NT2/D1 (cell line): ENCODE results near the gene SELENOI.
"Not testable (repeated sequence)": the region's sequence is repeated elsewhere in the genome, so short reads cannot be mapped to it uniquely, and the experiment has no call there.

Experiments
- DNase-seq: peaks from one replicate; pipeline ENCODE4 v3.0.0-alpha.2; 2011; ENCODE audit warnings: low read depth, low spot score
- H3K27me3 ChIP-seq: 2 replicates; pipeline ENCODE4 v1.6.0; 2011; ENCODE audit warnings: mild to moderate bottlenecking; ENCODE audit not compliant: insufficient read length, insufficient read depth
- H3K36me3 ChIP-seq: 2 replicates; pipeline ENCODE4 v1.6.1; 2011; ENCODE audit warnings: mild to moderate bottlenecking, low read length, mixed read lengths; ENCODE audit not compliant: insufficient read depth, insufficient read length
- H3K4me1 ChIP-seq: 2 replicates; pipeline ENCODE4 v1.5.1; 2011; ENCODE audit not compliant: insufficient read depth, insufficient read length
- H3K4me3 ChIP-seq: 2 replicates; pipeline ENCODE4 v1.5.1; 2011; ENCODE audit warnings: low read depth; ENCODE audit not compliant: insufficient read length
- H3K9ac ChIP-seq: 2 replicates; pipeline ENCODE4 v1.6.0; 2011; ENCODE audit warnings: low read depth; ENCODE audit not compliant: insufficient read length
- H3K9me3 ChIP-seq: 2 replicates; pipeline ENCODE4 v1.5.1; 2011; ENCODE audit warnings: mild to moderate bottlenecking, low read length; ENCODE audit not compliant: insufficient read depth
- SUZ12 ChIP-seq: IDR thresholded peaks from 2 replicates; pipeline ENCODE4 v1.6.1; 2011; ENCODE audit not compliant: insufficient read length, insufficient read depth; ENCODE audit errors: extremely low read depth
- YY1 ChIP-seq: IDR thresholded peaks from 2 replicates; pipeline ENCODE4 v1.6.1; 2011; ENCODE audit not compliant: insufficient read length, insufficient read depth
- ZNF274 ChIP-seq: IDR thresholded peaks from 2 replicates; pipeline ENCODE4 v1.6.1; 2011; ENCODE audit warnings: mild to moderate bottlenecking, low read depth, low read length

SELENOI gene

DNA sequence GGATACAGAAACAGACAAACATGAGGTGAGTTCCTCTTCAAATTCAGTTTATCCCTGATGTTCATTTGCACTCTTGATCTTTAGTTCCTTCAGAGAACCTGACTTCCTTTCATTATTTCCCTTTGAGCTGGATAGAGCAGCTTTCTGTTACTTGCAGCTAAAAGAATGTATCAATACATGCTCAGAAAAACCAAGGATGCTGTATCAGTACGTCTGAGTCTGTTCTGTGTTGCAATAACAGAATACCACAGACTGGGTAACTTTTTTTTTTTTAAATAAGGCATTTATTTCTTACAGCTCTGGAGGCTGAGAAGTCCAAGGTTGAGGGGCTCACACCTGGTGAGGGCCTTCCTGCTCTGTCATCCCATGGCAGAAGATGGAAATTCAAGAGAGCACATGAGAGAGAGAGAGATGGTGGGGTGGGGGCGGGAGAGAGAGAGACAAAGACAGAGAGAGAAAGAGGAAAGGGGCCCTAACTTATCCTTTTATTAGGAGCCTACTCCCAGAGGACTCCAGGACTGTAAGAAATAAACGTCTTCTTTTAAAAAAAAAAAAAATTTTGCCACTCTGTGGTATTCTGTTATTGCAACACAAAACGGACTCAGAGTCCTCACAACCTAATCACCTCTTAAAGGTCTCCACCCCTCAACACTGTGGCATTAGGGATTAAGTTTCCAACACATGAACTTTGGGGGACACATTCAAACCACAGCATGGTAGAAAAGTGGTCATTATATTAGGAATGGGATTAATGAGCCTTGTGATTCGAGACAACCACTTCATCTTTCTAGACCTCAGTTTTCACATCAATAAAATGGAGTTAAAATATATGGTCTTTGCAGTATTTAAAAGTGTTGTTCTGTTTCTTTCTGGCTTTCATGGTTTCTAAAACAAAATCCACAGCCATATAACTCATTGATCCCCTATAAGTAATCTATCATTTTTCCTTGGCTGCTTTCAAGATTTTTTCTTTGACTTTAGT is 18.4 kb upstream of the SELENOI start:
- Histone ChIP-seq H3K4me1 (peaks cover 3% of the 10 kb centered on the region), H3K36me3 (no peaks in the 10 kb centered on the region), H3K9ac (no peak overlapping the region), H3K27me3 (no peaks in the 10 kb centered on the region), H3K9me3 (no peaks in the 10 kb centered on the region), H3K4me3 (no peak overlapping the region)
- no peak for DNase-seq
- TF ChIP-seq SUZ12 (no peak), ZNF274 (no peak), YY1 (no peak)

DNA sequence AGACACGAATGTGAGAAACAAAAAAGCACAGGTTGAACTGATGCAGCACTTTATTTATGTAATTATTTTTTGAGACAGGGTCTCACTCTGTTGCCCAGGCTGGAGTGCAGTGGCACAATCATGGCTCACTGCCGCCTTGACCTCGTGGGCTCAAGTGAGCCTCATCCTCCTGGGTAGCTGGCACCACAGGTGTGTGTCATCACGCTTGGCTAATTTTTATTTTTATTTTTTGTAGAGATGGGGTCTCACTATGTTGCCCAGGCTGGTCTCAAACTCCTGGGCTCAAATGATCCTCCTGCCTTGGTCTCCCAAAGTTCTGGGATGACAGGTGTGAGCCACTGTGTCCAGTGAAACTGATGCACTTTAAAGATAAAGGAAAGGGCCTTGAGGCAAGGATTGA is 16.9 kb upstream of the SELENOI start:
- H3K4me3 ChIP-seq, DNase-seq, H3K9me3 ChIP-seq, H3K4me1 ChIP-seq, H3K27me3 ChIP-seq, H3K36me3 ChIP-seq, H3K9ac ChIP-seq: not testable (repeated sequence)

DNA sequence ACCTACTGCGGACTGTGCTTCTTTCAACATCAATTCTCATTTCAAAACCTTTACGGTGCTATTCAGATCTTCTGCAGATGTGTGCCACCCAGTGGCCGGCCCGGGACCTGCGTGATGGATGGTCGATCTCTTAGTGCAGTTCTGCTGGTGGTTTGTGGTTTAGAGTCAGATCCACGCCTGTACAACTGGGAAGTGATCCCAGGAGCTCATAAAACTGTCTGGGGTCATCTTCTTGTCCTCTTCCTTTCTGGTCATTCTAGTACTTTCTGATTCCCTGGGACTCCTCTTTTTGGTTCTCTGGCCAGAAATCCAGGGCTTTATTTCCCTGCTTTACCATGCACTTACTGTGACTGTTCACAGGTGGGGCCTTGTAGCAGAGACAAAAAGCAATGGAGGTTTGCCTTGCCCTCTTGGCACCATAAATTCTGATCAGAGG is 15.8 kb upstream of the SELENOI start:
- Histone ChIP-seq H3K4me1 (peaks cover 3% of the 10 kb centered on the region), H3K9ac (no peak overlapping the region), H3K27me3 (no peaks in the 10 kb centered on the region), H3K9me3 (no peaks in the 10 kb centered on the region), H3K4me3 (no peak overlapping the region), H3K36me3 (no peaks in the 10 kb centered on the region)
- DNase-seq = no peak
- TF ChIP-seq ZNF274 (no peak), YY1 (no peak), SUZ12 (no peak)

DNA sequence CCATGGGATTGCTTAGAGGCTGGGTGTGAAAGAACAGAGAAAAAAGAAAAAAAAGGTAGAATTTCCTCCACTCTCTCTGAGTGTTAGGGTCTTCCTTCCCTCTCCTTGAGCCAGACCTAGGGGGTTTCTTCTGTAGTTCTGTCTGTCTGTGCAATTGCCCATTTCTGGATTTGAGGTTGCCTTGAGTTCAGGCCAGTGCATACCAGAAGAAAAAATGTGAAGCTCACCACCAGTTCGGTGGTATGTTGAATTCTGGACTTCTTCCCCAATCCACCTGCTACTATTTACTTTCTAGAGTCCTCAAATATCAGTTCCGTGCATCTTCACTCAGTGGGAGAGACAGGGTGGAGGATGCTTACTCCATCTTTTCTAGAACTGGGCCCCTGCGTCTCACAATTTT is 15.3 kb upstream of the SELENOI start:
- no peak overlapping the region for H3K9ac ChIP-seq
- H3K27me3 ChIP-seq = no peaks in the 10 kb centered on the region
- TF ChIP-seq ZNF274 (no peak), SUZ12 (no peak), YY1 (no peak)
- peaks cover 3% of the 10 kb centered on the region for H3K4me1 ChIP-seq
- H3K4me3 ChIP-seq = no peak overlapping the region
- H3K36me3 ChIP-seq = no peaks in the 10 kb centered on the region
- no peaks in the 10 kb centered on the region for H3K9me3 ChIP-seq
- DNase-seq = no peak

DNA sequence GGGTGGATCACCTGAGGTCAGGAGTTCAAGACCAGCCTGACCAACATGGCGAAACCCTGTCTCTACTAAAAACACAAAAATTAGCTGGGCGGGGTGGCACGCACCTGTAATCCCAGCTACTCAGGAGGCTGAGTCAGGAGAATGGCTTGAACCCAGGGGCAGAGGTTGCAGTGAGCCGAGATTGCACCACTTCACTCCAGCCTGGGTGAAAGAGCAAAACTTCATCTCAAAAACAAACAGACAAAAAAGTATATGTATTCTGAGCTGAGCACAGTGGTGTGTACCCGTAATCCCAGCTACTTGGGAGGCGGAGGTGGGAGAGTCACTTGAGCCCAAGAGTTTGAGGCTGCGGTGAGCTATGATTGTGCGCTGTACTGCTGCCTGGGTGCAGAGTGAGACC is 14.6 kb upstream of the SELENOI start:
- not testable (repeated sequence) for H3K9ac ChIP-seq, H3K4me1 ChIP-seq, H3K4me3 ChIP-seq, H3K27me3 ChIP-seq, H3K36me3 ChIP-seq, DNase-seq, H3K9me3 ChIP-seq

DNA sequence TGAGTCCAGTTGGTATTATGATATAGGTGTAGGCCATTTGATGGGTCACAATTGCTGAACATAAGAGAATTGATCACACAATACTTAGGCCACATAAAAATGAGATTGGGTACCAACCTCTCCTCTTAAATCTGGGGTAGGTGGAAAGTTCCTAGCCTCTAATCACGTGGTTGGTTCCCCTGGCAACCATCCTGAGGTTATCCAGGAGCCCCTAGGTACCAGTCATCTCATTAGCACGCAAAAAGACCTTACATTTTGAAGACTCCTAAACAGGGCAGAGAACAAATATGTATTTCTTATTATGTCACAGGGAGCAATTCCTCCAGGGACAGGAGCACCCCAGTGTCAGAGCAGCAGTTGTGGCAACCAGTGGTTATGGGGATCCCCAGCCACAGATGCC is 12.7 kb upstream of the SELENOI start:
- Histone ChIP-seq H3K9ac (no peak overlapping the region), H3K4me3 (no peak overlapping the region), H3K9me3 (no peaks in the 10 kb centered on the region), H3K36me3 (no peaks in the 10 kb centered on the region), H3K4me1 (peaks cover 3% of the 10 kb centered on the region), H3K27me3 (no peaks in the 10 kb centered on the region)
- TF ChIP-seq ZNF274 = no peak
- no peak for TF ChIP-seq SUZ12
- TF ChIP-seq YY1 = no peak
- DNase-seq = no peak

DNA sequence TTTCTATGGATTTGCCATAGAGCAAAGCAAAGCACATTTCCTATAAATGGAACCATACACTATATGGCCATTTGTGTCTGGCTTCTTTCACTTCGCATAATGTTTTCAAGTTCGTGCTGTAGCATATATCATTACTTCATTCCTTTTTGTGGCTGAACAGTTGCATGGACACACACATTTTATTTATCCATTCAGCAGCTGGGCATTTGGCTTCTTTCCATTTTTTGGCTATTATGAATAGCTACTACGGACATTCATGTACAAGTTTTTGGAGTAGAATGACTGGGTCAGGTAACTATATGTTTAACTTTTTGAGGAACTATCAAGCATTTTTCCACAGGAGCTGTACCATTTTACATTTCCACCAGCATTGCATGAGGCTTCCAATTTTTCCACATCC is 10.7 kb upstream of the SELENOI start:
- Histone ChIP-seq H3K9ac (no peak overlapping the region), H3K4me1 (peaks cover 3% of the 10 kb centered on the region), H3K36me3 (no peaks in the 10 kb centered on the region), H3K27me3 (no peaks in the 10 kb centered on the region), H3K9me3 (no peaks in the 10 kb centered on the region), H3K4me3 (no peak overlapping the region)
- TF ChIP-seq SUZ12 (no peak), YY1 (no peak), ZNF274 (no peak)
- no peak for DNase-seq

DNA sequence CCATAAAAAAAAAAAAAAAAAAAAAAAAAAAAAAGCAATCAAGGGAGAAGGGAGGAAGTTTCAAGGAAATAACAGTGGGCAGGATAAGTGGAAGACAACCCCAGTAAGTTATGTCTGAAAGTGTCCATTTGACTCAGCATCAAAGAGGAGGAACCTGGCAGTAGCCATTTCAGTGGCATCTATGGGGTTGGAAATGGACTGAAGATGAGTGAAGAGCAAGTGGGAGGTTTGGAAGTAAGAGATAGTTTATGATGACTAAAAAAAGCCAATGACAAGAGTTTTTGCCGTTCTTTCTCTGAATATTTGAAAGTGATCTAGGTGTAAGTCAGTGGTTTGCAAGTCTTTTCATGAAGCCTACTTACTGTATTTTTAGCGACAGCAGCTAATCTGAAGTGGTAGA is 9.2 kb upstream of the SELENOI start:
- no peaks in the 10 kb centered on the region for H3K4me1 ChIP-seq
- H3K36me3 ChIP-seq = no peaks in the 10 kb centered on the region
- H3K27me3 ChIP-seq = no peaks in the 10 kb centered on the region
- H3K9ac ChIP-seq = no peak overlapping the region
- DNase-seq = no peak
- no peaks in the 10 kb centered on the region for H3K9me3 ChIP-seq
- TF ChIP-seq SUZ12 (no peak), YY1 (no peak), ZNF274 (no peak)
- no peak overlapping the region for H3K4me3 ChIP-seq
